Panc1 (cell line): ENCODE results near the gene ZBED6. TPM values are rescaled to one million over a fixed set of nuclear protein-coding genes. Genes with fewer than 3 reads are reported as not detected.

Source experiments
- ATAC-seq: fragments of 200-7000 bp; cut with Tn5 transposase; 2 replicates; pipeline ENCODE4 v1.9.1; 2020; ENCODE audit warnings: mild to moderate bottlenecking, moderate library complexity
- BruUV-seq: library from RNA; stranded (reverse); fragments of 400-500 nt; replicated peaks from 2 replicates; lab custom pipeline; 2021; lab: Mats Ljungman, UMichigan
- CTCF ChIA-PET: fragments of 300-600 bp; sonication (Branson Sonifier 250); formaldehyde crosslinking; loops from one replicate; lab custom pipeline; 2022; ENCODE audit warnings: antibody characterized with exemption; lab: Charles Lee
- POLR2A ChIA-PET: fragments of 300-600 bp; sonication (Branson Sonifier 250); formaldehyde crosslinking; loops from one replicate; lab custom pipeline; 2022; ENCODE audit warnings: antibody characterized with exemption; lab: Charles Lee
- DNase-seq: peaks from one replicate; pipeline ENCODE4 v3.0.0-alpha.2; 2010; ENCODE audit warnings: low read depth, low spot score
- H3K27ac ChIP-seq: 2 replicates; pipeline ENCODE4 v1.5.1; 2011; ENCODE audit warnings: mild to moderate bottlenecking, low read length, inconsistent platforms
- H3K27me3 ChIP-seq: fragments of 200-500 bp; sonication (Bioruptor generic); 2 replicates; pipeline ENCODE4 v1.6.0; 2014; ENCODE audit warnings: low read length, inconsistent platforms; ENCODE audit not compliant: control insufficient read depth, insufficient read depth
- H3K36me3 ChIP-seq: fragments of 200-500 bp; sonication (Bioruptor generic); 2 replicates; pipeline ENCODE4 v1.5.1; 2014; ENCODE audit warnings: inconsistent platforms, mild to moderate bottlenecking, low read length, moderate library complexity; ENCODE audit not compliant: control insufficient read depth, insufficient read depth
- H3K4me1 ChIP-seq: 2 replicates; pipeline ENCODE4 v1.5.1; 2011; ENCODE audit warnings: inconsistent platforms, mild to moderate bottlenecking, low read length, moderate library complexity; ENCODE audit not compliant: control insufficient read depth, insufficient read depth
- H3K4me3 ChIP-seq, 2 experiments: 2 replicates each; pipeline ENCODE4 v1.5.1; 2011 to 2012; ENCODE audit warnings: low read depth in 2 of 2, low read length in 2 of 2, mild to moderate bottlenecking in 2 of 2, inconsistent platforms in 1 of 2, moderate library complexity in 1 of 2
- H3K9me3 ChIP-seq: fragments of 200-500 bp; sonication (Bioruptor generic); 2 replicates; pipeline ENCODE4 v1.5.1; 2014; ENCODE audit warnings: low read depth, mild to moderate bottlenecking, inconsistent platforms, low read length, moderate library complexity; ENCODE audit not compliant: control insufficient read depth, insufficient read depth
- CTCF ChIP-seq: fragments of 450-650 bp; IDR thresholded peaks from 2 replicates; pipeline ENCODE4 v1.5.1; 2017; ENCODE audit warnings: mild to moderate bottlenecking
- POLR2AphosphoS5 ChIP-seq: IDR thresholded peaks from 2 replicates; pipeline ENCODE4 v1.6.1; 2012; ENCODE audit warnings: mild to moderate bottlenecking, low read depth, low read length, moderate library complexity
- REST ChIP-seq, 2 experiments: IDR thresholded peaks; 2 replicates each; pipeline ENCODE4 v1.6.1; 2011 to 2012; ENCODE audit warnings: low read depth in 2 of 2, control low read depth in 1 of 2, low read length in 1 of 2, mild to moderate bottlenecking in 1 of 2, moderate library complexity in 1 of 2; ENCODE audit not compliant: insufficient read depth in 1 of 2
- SIN3A ChIP-seq: IDR thresholded peaks from 2 replicates; pipeline ENCODE4 v1.6.1; 2012; ENCODE audit warnings: low read depth, mild to moderate bottlenecking, low read length, moderate library complexity, borderline replicate concordance; ENCODE audit not compliant: insufficient read depth
- TCF7L2 ChIP-seq: IDR thresholded peaks from 2 replicates; pipeline ENCODE4 v1.6.1; 2011; ENCODE audit warnings: mild to moderate bottlenecking, low read depth, low read length, inconsistent platforms
- in situ Hi-C: cut with HindIII; loops from 2 replicates; pipeline ENCODE4 v1.10.0; 2016; ENCODE audit warnings: low sequenced_read_pairs, low pct_unique_long_range_greater_than_20kb
- intact Hi-C: fragments of 100-400 bp; cut with micrococcal nuclease; formaldehyde crosslinking; loops from one replicate; pipeline ENCODE4 v1.10.0; 2022; ENCODE audit not compliant: unreplicated experiment
- total RNA-seq: library from RNA; stranded (reverse); gene quantifications from one replicate; pipeline ENCODE4 v1.2.1, GENCODE V29; 2021; ENCODE audit not compliant: unreplicated experiment

ZBED6 gene
- total RNA-seq, 1 experiment from 2014 or later = 39.8 TPM

GRCh38 chr1:203797948-203798655 lies 2.7 kb downstream of the ZBED6 start:
- no peak overlapping the region for H3K4me3 ChIP-seq
- ATAC-seq (no peak), DNase-seq (no peak)
- ChIA-PET CTCF (no interaction called here), POLR2A (no interaction called here)
- peaks cover 27% of the 10 kb centered on the region for H3K4me1 ChIP-seq
- H3K27me3 ChIP-seq = no peaks in the 10 kb centered on the region
- BruUV-seq = no TSS peak
- in situ Hi-C loops = no loop called here
- TF ChIP-seq SIN3A (no peak), POLR2AphosphoS5 (no peak), TCF7L2 (no peak), CTCF (no peak), REST (IDR thresholded peaks at IDR 0.05; ENCODE audit: insufficient read depth in 1 of 2, low read depth in 2 of 2, low read length in 1 of 2) (no peak)
- H3K9me3 ChIP-seq = no peaks in the 10 kb centered on the region; the same call in 1 of the 2 replicates
- peaks cover 23% of the 10 kb centered on the region for H3K36me3 ChIP-seq
- H3K27ac ChIP-seq = no peak overlapping the region
- intact Hi-C loops = no loop called here

GRCh38 chr1:203799157-203799556 lies 3.7 kb downstream of the ZBED6 start:
- TF ChIP-seq REST (IDR thresholded peaks at IDR 0.05; ENCODE audit: insufficient read depth in 1 of 2, low read depth in 2 of 2, low read length in 1 of 2) = no peak
- TF ChIP-seq TCF7L2 = no peak
- no peak for TF ChIP-seq CTCF
- no peak for TF ChIP-seq POLR2AphosphoS5
- no peak for TF ChIP-seq SIN3A

More at GRCh38 chr1:203799157-203799556, 3.7 kb downstream of the ZBED6 start:
- Histone ChIP-seq H3K4me1 (peaks cover 27% of the 10 kb centered on the region), H3K27ac (no peak overlapping the region), H3K27me3 (no peaks in the 10 kb centered on the region), H3K4me3 (no peak overlapping the region), H3K36me3 (peaks cover 23% of the 10 kb centered on the region), H3K9me3 (no peaks in the 10 kb centered on the region; the same call in 1 of the 2 replicates)
- DNase-seq (no peak), ATAC-seq (no peak)
- POLR2A ChIA-PET = no interaction called here
- BruUV-seq = no TSS peak
- intact Hi-C loops = no loop called here
- in situ Hi-C loops = no loop called here
- CTCF ChIA-PET = no interaction called here
